Activated CD8-positive, alpha-beta T cell treated with anti-CD3 and anti-CD28 coated beads for 36 hours (primary cell): ENCODE results near the gene MAP4K3. TPM values are rescaled to one million over a fixed set of nuclear protein-coding genes. Genes with fewer than 3 reads are reported as not detected.

Source experiments
- ATAC-seq: fragments of 200-7000 bp; cut with Tn5 transposase; one replicate; pipeline ENCODE4 v1.10.0; 2021; ENCODE audit warnings: mild to moderate bottlenecking, moderate library complexity
- CTCF ChIA-PET: fragments of 350-600 bp; sonication (Branson Sonifier 250); formaldehyde crosslinking; loops from one replicate; lab custom pipeline; 2021; ENCODE audit warnings: antibody characterized with exemption; lab: Charles Lee
- POLR2A ChIA-PET: fragments of 350-600 bp; sonication (Branson Sonifier 250); formaldehyde crosslinking; loops from one replicate; lab custom pipeline; 2021; ENCODE audit warnings: antibody characterized with exemption; lab: Charles Lee
- DNase-seq: peaks from one replicate; pipeline ENCODE4 v3.0.0-alpha.2; 2020
- H3K27ac Mint-ChIP-seq: one replicate; pipeline ENCODE4 v1.8.0; 2021; ENCODE audit warnings: mild to moderate bottlenecking, mixed read lengths
- H3K27me3 Mint-ChIP-seq: one replicate; pipeline ENCODE4 v1.8.0; 2021; ENCODE audit warnings: mixed read lengths
- H3K36me3 Mint-ChIP-seq: one replicate; pipeline ENCODE4 v1.8.0; 2021; ENCODE audit warnings: low read depth, mixed read lengths
- H3K4me1 Mint-ChIP-seq: one replicate; pipeline ENCODE4 v1.8.0; 2021; ENCODE audit warnings: low read depth, mixed read lengths
- H3K4me3 Mint-ChIP-seq: one replicate; pipeline ENCODE4 v1.8.0; 2021; ENCODE audit warnings: mild to moderate bottlenecking, moderate library complexity, mixed read lengths
- H3K9me3 Mint-ChIP-seq: one replicate; pipeline ENCODE4 v1.8.0; 2021; ENCODE audit warnings: mixed read lengths
- intact Hi-C: fragments of 100-400 bp; cut with micrococcal nuclease; formaldehyde crosslinking; loops from one replicate; pipeline ENCODE4 v1.10.0; 2022
- total RNA-seq, 2 experiments: library from RNA; stranded (reverse); gene quantifications; one replicate each; pipeline ENCODE4 v1.2.3, GENCODE V29; 2021
- TF ChIP-seq, protein P1 (sequence below): fragments of 200-600 bp; IDR thresholded peaks from one replicate; pipeline ENCODE4 v1.8.0; 2022; ENCODE audit warnings: antibody characterized with exemption, mild to moderate bottlenecking

MAP4K3 gene
- total RNA-seq, 2 experiments from 2014 or later = 6.5 to 12.5 TPM

DNA sequence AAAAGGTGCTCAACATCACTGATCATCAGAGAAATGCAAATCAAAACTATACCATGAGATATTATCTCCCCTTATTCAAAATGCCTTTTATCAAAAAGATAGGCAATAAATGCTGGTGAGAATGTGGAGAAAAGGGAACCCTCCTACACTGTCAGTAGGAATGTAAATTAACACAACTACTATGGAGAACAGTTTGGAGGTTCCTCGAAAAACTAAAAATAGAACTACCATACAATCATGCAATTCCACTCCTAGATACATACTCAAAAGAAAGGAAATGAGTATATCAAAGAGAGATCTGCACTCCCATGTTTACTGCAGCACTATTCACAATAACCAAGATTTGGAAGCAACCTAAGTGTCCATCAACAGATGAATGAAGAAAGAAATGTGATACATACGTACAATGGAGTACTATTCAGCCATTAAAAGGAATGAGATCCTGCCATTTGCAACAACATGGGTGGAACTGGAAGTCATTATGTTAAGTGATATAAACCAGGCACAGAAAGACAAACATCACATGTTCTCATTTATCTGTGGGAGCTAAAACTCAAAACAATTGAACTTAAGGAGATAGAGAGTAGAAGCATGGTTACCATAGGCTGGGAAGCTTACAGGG lies 63.8 kb downstream of the MAP4K3 start:
- no peak overlapping the region for H3K27ac Mint-ChIP-seq
- H3K4me1 Mint-ChIP-seq = peaks cover 16% of the 10 kb centered on the region
- H3K4me3 Mint-ChIP-seq = no peak overlapping the region
- CTCF ChIA-PET = no interaction called here
- no peak for DNase-seq
- intact Hi-C loops = no loop called here
- TF ChIP-seq, protein P1, sequence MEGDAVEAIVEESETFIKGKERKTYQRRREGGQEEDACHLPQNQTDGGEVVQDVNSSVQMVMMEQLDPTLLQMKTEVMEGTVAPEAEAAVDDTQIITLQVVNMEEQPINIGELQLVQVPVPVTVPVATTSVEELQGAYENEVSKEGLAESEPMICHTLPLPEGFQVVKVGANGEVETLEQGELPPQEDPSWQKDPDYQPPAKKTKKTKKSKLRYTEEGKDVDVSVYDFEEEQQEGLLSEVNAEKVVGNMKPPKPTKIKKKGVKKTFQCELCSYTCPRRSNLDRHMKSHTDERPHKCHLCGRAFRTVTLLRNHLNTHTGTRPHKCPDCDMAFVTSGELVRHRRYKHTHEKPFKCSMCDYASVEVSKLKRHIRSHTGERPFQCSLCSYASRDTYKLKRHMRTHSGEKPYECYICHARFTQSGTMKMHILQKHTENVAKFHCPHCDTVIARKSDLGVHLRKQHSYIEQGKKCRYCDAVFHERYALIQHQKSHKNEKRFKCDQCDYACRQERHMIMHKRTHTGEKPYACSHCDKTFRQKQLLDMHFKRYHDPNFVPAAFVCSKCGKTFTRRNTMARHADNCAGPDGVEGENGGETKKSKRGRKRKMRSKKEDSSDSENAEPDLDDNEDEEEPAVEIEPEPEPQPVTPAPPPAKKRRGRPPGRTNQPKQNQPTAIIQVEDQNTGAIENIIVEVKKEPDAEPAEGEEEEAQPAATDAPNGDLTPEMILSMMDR = no peak
- no peaks in the 10 kb centered on the region for H3K27me3 Mint-ChIP-seq
- no peak for ATAC-seq
- POLR2A ChIA-PET = no interaction called here
- H3K9me3 Mint-ChIP-seq = peaks cover 13% of the 10 kb centered on the region
- H3K36me3 Mint-ChIP-seq = peaks cover 24% of the 10 kb centered on the region

DNA sequence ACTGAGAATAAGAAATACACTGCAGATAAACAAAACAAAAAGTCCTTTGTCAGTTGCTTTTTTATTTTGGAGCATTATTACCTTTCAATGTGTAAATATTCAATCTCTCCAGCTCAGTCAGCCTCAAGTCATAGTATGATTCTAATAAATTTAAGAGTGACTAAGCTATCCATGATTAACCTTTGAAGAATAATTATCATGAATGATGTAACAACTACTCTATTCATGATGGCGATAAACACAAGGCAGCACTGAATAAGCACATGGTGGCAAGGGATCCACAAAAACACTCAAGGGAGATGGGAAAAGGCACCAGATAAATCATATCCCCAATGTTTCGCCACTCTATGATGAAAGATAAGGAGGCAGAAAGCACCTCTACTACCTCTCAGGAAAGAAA lies 67.0 kb downstream of the MAP4K3 start:
- ATAC-seq (no peak), DNase-seq (no peak)
- peaks cover 20% of the 10 kb centered on the region for H3K36me3 Mint-ChIP-seq
- peaks cover 11% of the 10 kb centered on the region for H3K9me3 Mint-ChIP-seq
- H3K4me1 Mint-ChIP-seq = peaks cover 7% of the 10 kb centered on the region
- H3K27me3 Mint-ChIP-seq = no peaks in the 10 kb centered on the region
- H3K27ac Mint-ChIP-seq = no peak overlapping the region
- no peak overlapping the region for H3K4me3 Mint-ChIP-seq
- TF ChIP-seq, protein P1 = no peak
- intact Hi-C loops = no loop called here
- CTCF ChIA-PET = interaction anchor here (1.1 to 2.0 kb wide), 3 partner anchors 10 to 360 kb away, joined by 3 to 7 read pairs (median 3); no protein-coding TSS in a partner anchor
- POLR2A ChIA-PET = no interaction called here

DNA sequence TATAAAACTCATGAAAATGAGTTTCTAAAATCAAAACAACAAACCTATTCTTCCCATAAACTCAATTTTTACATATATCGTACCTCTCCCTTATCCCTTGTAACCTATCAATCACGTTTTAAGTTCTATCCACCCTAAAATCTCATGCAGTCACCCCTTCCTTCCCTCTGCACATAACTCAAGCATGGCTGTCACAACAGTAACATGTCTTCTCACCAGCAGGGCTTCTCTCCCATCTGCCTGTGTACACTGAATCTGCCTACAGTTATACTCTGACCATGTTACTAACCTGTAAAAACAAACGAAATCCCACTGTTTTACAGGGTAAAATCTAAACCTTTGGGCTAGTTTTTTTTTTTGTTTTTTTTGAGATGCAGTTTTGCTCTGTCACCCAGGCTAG lies 68.2 kb downstream of the MAP4K3 start:
- H3K4me1 Mint-ChIP-seq = peaks cover 7% of the 10 kb centered on the region
- TF ChIP-seq, protein P1 = no peak
- no peak overlapping the region for H3K4me3 Mint-ChIP-seq
- H3K27me3 Mint-ChIP-seq = no peaks in the 10 kb centered on the region
- ChIA-PET CTCF (interaction anchor here (2.0 kb wide), 1 partner anchor 361 kb away, joined by 7 read pairs; no protein-coding TSS in a partner anchor), POLR2A (no interaction called here)
- ATAC-seq (peak; percentile 30), DNase-seq (no peak)
- no peak overlapping the region for H3K27ac Mint-ChIP-seq
- intact Hi-C loops = no loop called here
- H3K36me3 Mint-ChIP-seq = peaks cover 16% of the 10 kb centered on the region
- peaks cover 10% of the 10 kb centered on the region for H3K9me3 Mint-ChIP-seq

DNA sequence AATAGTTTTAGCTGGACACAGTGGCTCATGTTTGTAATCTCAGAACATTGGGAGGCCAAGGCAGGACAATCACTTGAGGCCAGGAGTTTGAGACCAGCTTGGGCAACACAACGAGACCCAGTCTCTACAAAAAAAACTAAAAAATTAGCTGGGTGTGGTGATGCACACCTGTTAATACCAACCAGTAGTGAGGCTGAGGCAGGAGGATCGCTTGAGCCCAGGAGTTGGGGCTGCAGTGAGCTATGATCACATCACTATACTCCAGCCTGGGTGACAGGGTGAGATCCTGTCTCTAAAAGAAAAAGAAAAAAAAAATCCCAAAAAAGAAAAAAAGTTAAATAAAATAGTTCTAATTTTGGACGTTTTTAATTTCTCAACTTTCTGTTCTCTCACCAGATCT lies 68.7 kb downstream of the MAP4K3 start:
- no peak for ATAC-seq
- no peaks in the 10 kb centered on the region for H3K27me3 Mint-ChIP-seq
- H3K27ac Mint-ChIP-seq = no peak overlapping the region
- peaks cover 7% of the 10 kb centered on the region for H3K4me1 Mint-ChIP-seq
- DNase-seq = no peak
- CTCF ChIA-PET = interaction anchor here (1.3 to 2.0 kb wide), 2 partner anchors 9 to 361 kb away, joined by 4 to 7 read pairs; no protein-coding TSS in a partner anchor
- no peak overlapping the region for H3K4me3 Mint-ChIP-seq
- H3K36me3 Mint-ChIP-seq = peaks cover 12% of the 10 kb centered on the region
- TF ChIP-seq, protein P1 = no peak
- H3K9me3 Mint-ChIP-seq = peaks cover 5% of the 10 kb centered on the region
- intact Hi-C loops = no loop called here
- POLR2A ChIA-PET = no interaction called here

DNA sequence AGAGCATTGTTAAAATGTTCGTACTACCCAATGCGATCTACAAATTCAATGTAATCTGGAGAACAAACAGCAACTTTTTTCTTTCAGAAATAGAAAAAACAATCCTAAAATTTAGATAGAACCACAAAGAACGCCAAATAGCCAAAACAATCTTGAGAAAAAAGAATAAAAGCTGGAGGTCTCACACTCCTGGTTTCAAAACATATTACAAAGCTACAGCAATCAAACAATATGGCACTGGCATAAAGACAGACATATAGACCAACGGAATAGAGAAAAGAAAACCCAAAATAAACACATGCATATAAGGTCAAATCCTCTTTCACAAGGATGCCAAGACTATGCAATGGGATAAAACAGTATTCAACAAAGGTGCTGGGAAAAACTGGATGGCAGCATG lies 74.5 kb downstream of the MAP4K3 start:
- no peak for ATAC-seq

More for the DNA sequence above, 74.5 kb downstream of the MAP4K3 start:
- POLR2A ChIA-PET = interaction anchor here (0.6 kb wide), 1 partner anchor 1560 kb away, joined by 3 read pairs; no protein-coding TSS in a partner anchor
- TF ChIP-seq, protein P1 = no peak
- Mint-ChIP-seq H3K27me3 (no peaks in the 10 kb centered on the region), H3K4me3 (no peak overlapping the region), H3K4me1 (peaks cover 5% of the 10 kb centered on the region), H3K9me3 (peaks cover 21% of the 10 kb centered on the region), H3K27ac (no peak overlapping the region), H3K36me3 (peaks cover 27% of the 10 kb centered on the region)
- CTCF ChIA-PET = no interaction called here
- intact Hi-C loops = no loop called here
- DNase-seq = no peak
